ENCODE measurements around the gene TRIP6. TPM values are rescaled to one million over a fixed set of nuclear protein-coding genes. Genes with fewer than 3 reads are reported as not detected.
A peak's percentile ranks its signal among the peaks of the same experiment; 100 is the strongest.

TRIP6 gene
- total and polyA plus RNA-seq, 2 of the 8 experiments (the other 6 are each of a cell fraction or from before 2014, with no cell fraction given), result 88.4 to 103 TPM

DNA sequence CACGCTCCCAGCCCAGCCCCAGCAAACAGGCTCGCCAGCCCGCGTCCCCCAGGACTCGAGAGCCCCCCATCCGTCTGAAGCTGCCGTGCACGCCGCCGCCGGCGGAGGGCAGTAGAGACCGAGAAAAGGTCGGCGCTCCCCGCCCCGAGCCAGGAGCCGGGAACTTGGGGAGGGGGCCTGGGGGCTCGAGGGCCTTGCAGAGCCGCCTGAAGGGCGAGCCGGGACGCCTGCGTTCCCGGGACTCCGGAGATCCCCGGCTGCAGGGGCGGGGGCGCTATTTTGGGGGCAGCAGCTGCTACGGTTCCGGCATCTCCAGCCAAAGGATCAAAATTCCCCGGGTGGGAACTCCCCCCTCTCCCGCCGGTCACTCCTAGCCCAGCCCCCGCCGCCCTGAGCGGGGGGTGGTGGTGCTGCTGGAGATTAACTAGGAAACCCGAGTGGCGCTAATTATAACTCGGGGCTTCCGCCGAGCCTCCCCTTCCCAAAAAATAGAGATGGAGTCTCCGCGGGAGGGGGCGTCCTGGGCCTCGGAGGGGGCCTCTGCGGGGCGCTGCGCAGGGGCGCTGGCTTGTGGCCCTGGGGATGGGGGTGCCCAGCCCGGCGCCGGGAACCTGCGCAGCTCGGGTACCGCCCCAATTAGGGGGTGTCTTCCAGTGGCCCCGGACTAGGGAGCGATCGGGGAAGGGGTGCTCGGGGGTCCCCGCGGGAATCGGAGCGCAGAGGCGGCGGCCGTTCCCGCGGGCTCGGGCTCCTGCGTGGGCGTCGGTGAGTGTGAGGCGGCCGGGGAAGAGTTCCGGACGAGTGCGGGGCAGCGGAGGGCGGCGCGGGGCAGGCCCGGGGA lies 27.9 kb downstream of the TRIP6 start:
- no peaks in the 10 kb centered on the region for H3K79me2 ChIP-seq (ENCODE audit: control insufficient read depth in 1 of 2, insufficient read depth in 2 of 2, low read length in 2 of 2)
- peaks cover 0 to 10% (median 6%) of the 10 kb centered on the region in 4 experiments; a peak in 6 of 7 replicates for H3K4me1 ChIP-seq (replicated peaks in 1 of 4; ENCODE audit: control insufficient read depth in 3 of 4, insufficient read depth in 4 of 4, low read length in 3 of 4)
- no peak overlapping the region for H2BK12ac ChIP-seq (ENCODE audit: low read depth, low read length)
- H2BK20ac ChIP-seq (ENCODE audit: low read length), result no peak overlapping the region
- H4K8ac ChIP-seq (ENCODE audit: extremely low read depth, insufficient read depth, low read length), result no peak overlapping the region
- H3K4ac ChIP-seq (replicated peaks; ENCODE audit: insufficient read length, low read depth, low read length), result no peak overlapping the region
- ChIA-PET POLR2A (ENCODE audit: partially characterized antibody) (interaction anchor here (0.6 to 1.8 kb wide), 8 partner anchors 13 to 134 kb away, joined by 3 to 5 read pairs (median 4); partner anchors contain the start of genes MUC3A, SRRT and TRIP6), CTCF (ENCODE audit: partially characterized antibody) (interaction anchor here (0.6 to 2.9 kb wide), 32 partner anchors 18 to 349 kb away, joined by 3 to 21 read pairs (median 4); partner anchors contain the start of genes MUC12, MUC17, MUC3A and TRIM56)
- peaks cover 0 to 5% of the 10 kb centered on the region in 2 experiments for H4K20me1 ChIP-seq (replicated peaks in 1 of 2; ENCODE audit: control insufficient read depth in 1 of 2, insufficient read depth in 2 of 2, low read length in 2 of 2)
- no peak overlapping the region for H2BK15ac ChIP-seq (ENCODE audit: low read length)
- H3K14ac ChIP-seq (ENCODE audit: insufficient read length), result no peak overlapping the region
- no peak overlapping the region for H2BK120ac ChIP-seq (replicated peaks; ENCODE audit: low read depth, low read length)
- no peaks in the 10 kb centered on the region for H3K36me3 ChIP-seq (ENCODE audit: control insufficient read depth in 2 of 4, insufficient read depth in 4 of 4, low read length in 3 of 4)
- H3K23me2 ChIP-seq (ENCODE audit: low read depth, low read length), result peaks cover 9% of the 10 kb centered on the region; the same call in 1 of the 2 replicates
- no peak overlapping the region for H3K56ac ChIP-seq (replicated peaks; ENCODE audit: insufficient read length, low read depth, low read length)
- no peak overlapping the region for H4K91ac ChIP-seq (replicated peaks; ENCODE audit: insufficient read length, low read length)
- H3K27ac ChIP-seq (ENCODE audit: low read depth, low read length), result no peak overlapping the region
- H3K27me3 ChIP-seq (replicated peaks in 1 of 4; ENCODE audit: control insufficient read depth in 3 of 4, extremely low read depth in 1 of 4, insufficient read depth in 3 of 4, low read length in 3 of 4), result peaks cover 15 to 35% (median 19%) of the 10 kb centered on the region in 4 experiments
- H2AK5ac ChIP-seq (ENCODE audit: low read depth, low read length), result no peak overlapping the region
- H3K4me2 ChIP-seq (ENCODE audit: insufficient read depth in 1 of 2, low read depth in 2 of 2, low read length in 2 of 2), result peak overlapping the region; percentile 74 to 78
- no peak overlapping the region for H2AFZ ChIP-seq (ENCODE audit: low read length)
- WGBS, 2 experiments (ENCODE audit: extremely low coverage in 1 of 2, insufficient coverage in 1 of 2, insufficient read length in 1 of 2, insufficient replicate concordance in 2 of 2, low coverage in 1 of 2, low lambda C conversion rate in 2 of 2, missing lambda C conversion rate in 1 of 2), result 1% methylated on average over 47 of the region's 83 CpGs; no CpG with 5 or more reads in 1 of the 2 experiments
- H3K23ac ChIP-seq (ENCODE audit: insufficient read length), result no peak overlapping the region
- H3K9me3 ChIP-seq (ENCODE audit: insufficient read depth in 2 of 2, low read depth in 1 of 2, low read length in 1 of 2), result no peaks in the 10 kb centered on the region
- no peak overlapping the region for H4K5ac ChIP-seq (ENCODE audit: insufficient read length, low read depth, low read length)
- DNase-seq (ENCODE audit: low read depth in 1 of 2, low spot score in 2 of 2) (peak; percentile 58 to 100), FAIRE-seq (no peak)
- no peak overlapping the region; the same call in 1 of the 2 replicates for H3K18ac ChIP-seq (ENCODE audit: extremely low read depth, low read length)
- H3K79me1 ChIP-seq (ENCODE audit: low read depth, low read length), result no peaks in the 10 kb centered on the region
- peak overlapping the region; percentile 10 to 73 (median 42) for H3K4me3 ChIP-seq (ENCODE audit: extremely low read depth in 1 of 4, insufficient read depth in 2 of 4, low read depth in 3 of 4, low read length in 4 of 4)
- H2BK5ac ChIP-seq (ENCODE audit: low read depth, low read length), result no peak overlapping the region
- no peak overlapping the region for H3K9ac ChIP-seq (replicated peaks in 1 of 4; ENCODE audit: extremely low read depth in 1 of 4, low read depth in 3 of 4, low read length in 3 of 4)
- TF ChIP-seq PHF8 (conservative IDR thresholded peaks at IDR 0.05; ENCODE audit: low read depth, low read length), result no peak
- TF ChIP-seq YY1 (IDR thresholded peaks at IDR 0.05; ENCODE audit: low read depth, low read length), result peak; percentile 32; the same call in 1 of the 2 replicates
- no peak for TF ChIP-seq TBP (IDR thresholded peaks at IDR 0.05; ENCODE audit: low read depth, low read length)
- 0 out of 4 replicates have a peak, but pooled peaks of 1 of the 2 experiments have one; percentile 23 for TF ChIP-seq HDAC2 (IDR thresholded peaks at IDR 0.05; ENCODE audit: borderline replicate concordance in 1 of 2, low read depth in 2 of 2, low read length in 2 of 2)
- no peak for TF ChIP-seq CEBPB (IDR thresholded peaks at IDR 0.05; ENCODE audit: low read depth, low read length)
- TF ChIP-seq, protein P1, sequence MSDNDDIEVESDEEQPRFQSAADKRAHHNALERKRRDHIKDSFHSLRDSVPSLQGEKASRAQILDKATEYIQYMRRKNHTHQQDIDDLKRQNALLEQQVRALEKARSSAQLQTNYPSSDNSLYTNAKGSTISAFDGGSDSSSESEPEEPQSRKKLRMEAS (IDR thresholded peaks at IDR 0.05), result peak; percentile 52
- no peak for TF ChIP-seq CTBP2 (IDR thresholded peaks at IDR 0.05; ENCODE audit: borderline replicate concordance, insufficient read depth, insufficient read length, low read length)
- no peak for TF ChIP-seq RFX5 (IDR thresholded peaks at IDR 0.05; ENCODE audit: borderline replicate concordance, low read depth, low read length)
- TF ChIP-seq ZNF274 (IDR thresholded peaks at IDR 0.05; ENCODE audit: borderline replicate concordance, extremely low read depth, low read length), result no peak
- TF ChIP-seq JUN (IDR thresholded peaks at IDR 0.05; ENCODE audit: low read depth, low read length), result 0 out of 2 replicates have a peak, but pooled peaks have one; percentile 13
- TF ChIP-seq HDAC6 (IDR thresholded peaks at IDR 0.05; ENCODE audit: low read depth, low read length), result no peak
